SH-SY5Y (cell line): ENCODE data around the gene CAPN15.

ENCODE experiments used
- GATA2 ChIP-seq: IDR thresholded peaks from 2 replicates; pipeline ENCODE4 v1.6.1; 2011; ENCODE audit warnings: mild to moderate bottlenecking, low read depth, low read length
- GATA3 ChIP-seq: IDR thresholded peaks from 2 replicates; pipeline ENCODE4 v1.6.1; 2011; ENCODE audit warnings: low read depth, mild to moderate bottlenecking, low read length, moderate library complexity

- TF ChIP-seq GATA2: no peak
- no peak for TF ChIP-seq GATA3
Observed at GRCh38 chr16:544517-544916, 17.0 kb downstream of the CAPN15 start.
